HCT116 (cell line): ENCODE data around the gene SPIRE2. TPM values are rescaled to one million over a fixed set of nuclear protein-coding genes. Genes with fewer than 3 reads are reported as not detected.
A peak's percentile ranks its signal among the peaks of the same experiment; 100 is the strongest.
"Not testable (repeated sequence)": the region's sequence is repeated elsewhere in the genome, so short reads cannot be mapped to it uniquely, and the experiment has no call there.

ENCODE experiments used
- ATAC-seq: fragments of 200-7000 bp; cut with Tn5 transposase; 2 replicates; pipeline ENCODE4 v1.9.1; 2020; ENCODE audit warnings: mild to moderate bottlenecking, moderate library complexity
- BruUV-seq: library from RNA; stranded (reverse); fragments of 400-500 nt; replicated peaks from 2 replicates; lab custom pipeline; 2021; lab: Mats Ljungman, UMichigan
- CTCF ChIA-PET: fragments of 300-600 bp; sonication (Branson Sonifier 250); formaldehyde crosslinking; loops from one replicate; lab custom pipeline; 2021; ENCODE audit warnings: antibody characterized with exemption; lab: Charles Lee
- POLR2A ChIA-PET: fragments of 300-600, 350-600 bp; sonication (Branson Sonifier 250); formaldehyde crosslinking; loops from one replicate; lab custom pipeline; 2021; ENCODE audit warnings: antibody characterized with exemption; lab: Charles Lee
- RAD21 ChIA-PET, 2 experiments: fragments of 300-600 bp; sonication (Branson Sonifier 250); formaldehyde crosslinking; loops; one replicate each; lab custom pipeline; 2023; ENCODE audit warnings: low total read pairs in 2 of 2; ENCODE audit not compliant: uncharacterized antibody in 2 of 2, unreplicated experiment in 2 of 2, low non-redundant PET in 1 of 2; lab: Charles Lee
- DNase-seq: peaks from one replicate; pipeline ENCODE4 v3.0.0-alpha.2; 2010; ENCODE audit warnings: low read depth, low spot score
- H2AFZ ChIP-seq: fragments of 200-600 bp; shearing (Covaris generic), sonication (generic); 2 replicates; pipeline ENCODE4 v1.6.1; 2017; ENCODE audit warnings: low read depth, mixed run types, mixed read lengths, antibody characterized with exemption, low read length; ENCODE audit not compliant: poor library complexity, severe bottlenecking
- H3K27ac ChIP-seq: 2 replicates; pipeline ENCODE4 v1.5.1; 2012; ENCODE audit warnings: low read depth, low read length
- H3K27me3 ChIP-seq: fragments of 200-600 bp; sonication (generic); 2 replicates; pipeline ENCODE4 v1.6.1; 2016; ENCODE audit warnings: mixed run types, low read length, mixed read lengths; ENCODE audit not compliant: insufficient read depth
- H3K36me3 ChIP-seq, 2 experiments: fragments of 200-500 bp in 1 of 2; fragments of 200-600 bp in 1 of 2; sonication (Bioruptor generic) in 1 of 2; sonication (generic) in 1 of 2; 2 replicates each; pipeline versions ENCODE4 v1.5.1 to v1.6.1; 2014 to 2016; ENCODE audit warnings: low read length in 2 of 2, inconsistent platforms in 1 of 2, mixed read lengths in 1 of 2, mixed run types in 1 of 2; ENCODE audit not compliant: insufficient read depth in 2 of 2, control insufficient read depth in 1 of 2
- H3K4me1 ChIP-seq, 2 experiments: fragments of 200-600 bp in 1 of 2; sonication (generic) in 1 of 2; 2 replicates each; pipeline versions ENCODE4 v1.5.1 to v1.6.1; 2012 to 2017; ENCODE audit warnings: low read length in 2 of 2, inconsistent platforms in 1 of 2, mild to moderate bottlenecking in 1 of 2, mixed read lengths in 1 of 2, mixed run types in 1 of 2, moderate library complexity in 1 of 2; ENCODE audit not compliant: insufficient read depth in 2 of 2, control insufficient read depth in 1 of 2
- H3K4me2 ChIP-seq: fragments of 200-600 bp; sonication (generic); 2 replicates; pipeline ENCODE4 v1.6.1; 2017; ENCODE audit warnings: mixed run types, low read length, mixed read lengths
- H3K4me3 ChIP-seq, 2 experiments: fragments of 200-600 bp in 1 of 2; sonication (generic) in 1 of 2; replicated peaks in 1 of 2; 2 replicates each; pipeline ENCODE4 v1.5.1; 2011 to 2016; ENCODE audit warnings: low read length in 2 of 2, control low read depth in 1 of 2, low read depth in 1 of 2, mild to moderate bottlenecking in 1 of 2, mixed read lengths in 1 of 2, mixed run types in 1 of 2
- H3K79me2 ChIP-seq: fragments of 200-600 bp; sonication (generic); 2 replicates; pipeline ENCODE4 v1.6.1; 2017; ENCODE audit warnings: mild to moderate bottlenecking, mixed run types, low read length, moderate library complexity, mixed read lengths; ENCODE audit not compliant: insufficient read depth
- H3K9ac ChIP-seq: fragments of 200-600 bp; sonication (generic); 2 replicates; pipeline ENCODE4 v1.6.1; 2016; ENCODE audit warnings: low read length, mixed read lengths
- H3K9me2 ChIP-seq: fragments of 200-600 bp; sonication (generic), shearing (Covaris generic); 2 replicates; pipeline ENCODE4 v1.6.1; 2017; ENCODE audit warnings: mixed run types, mild to moderate bottlenecking, moderate library complexity; ENCODE audit not compliant: insufficient read depth
- H3K9me3 ChIP-seq, 2 experiments: fragments of 200-500 bp in 1 of 2; fragments of 200-600 bp in 1 of 2; sonication (Bioruptor generic) in 1 of 2; sonication (generic) in 1 of 2; 2 replicates each; pipeline ENCODE4 v1.6.1; 2014 to 2017; ENCODE audit warnings: low read length in 2 of 2, mixed read lengths in 2 of 2, inconsistent platforms in 1 of 2, low read depth in 1 of 2, mild to moderate bottlenecking in 1 of 2, mixed run types in 1 of 2, moderate library complexity in 1 of 2; ENCODE audit not compliant: control insufficient read depth in 1 of 2, insufficient read depth in 1 of 2
- H4K20me1 ChIP-seq: fragments of 200-600 bp; sonication (generic), shearing (Covaris generic); 2 replicates; pipeline ENCODE4 v1.6.1; 2017; ENCODE audit warnings: mixed run types, mild to moderate bottlenecking, moderate library complexity; ENCODE audit not compliant: insufficient read depth
- CBX3 ChIP-seq: IDR thresholded peaks from 2 replicates; pipeline ENCODE4 v1.6.1; 2012; ENCODE audit warnings: low read depth
- POLR2AphosphoS5 ChIP-seq: IDR thresholded peaks from 2 replicates; pipeline ENCODE4 v1.6.1; 2011; ENCODE audit warnings: mild to moderate bottlenecking, low read depth, low read length, moderate library complexity
- RAD21 ChIP-seq: IDR thresholded peaks from 2 replicates; pipeline ENCODE4 v1.6.1; 2012; ENCODE audit warnings: low read depth, mild to moderate bottlenecking
- ZFX ChIP-seq: fragments of 450-650 bp; IDR thresholded peaks from 2 replicates; pipeline ENCODE4 v1.6.1; 2017
- ZNF274 ChIP-seq: fragments of 200-500 bp; sonication (Bioruptor generic); IDR thresholded peaks from 2 replicates; pipeline ENCODE4 v1.6.1; 2014; ENCODE audit warnings: mild to moderate bottlenecking, low read depth, low read length, inconsistent platforms
- intact Hi-C: fragments of 100-400 bp; cut with micrococcal nuclease; formaldehyde crosslinking; loops from 2 replicates; pipeline ENCODE4 v1.10.0; 2022
- total RNA-seq: library from RNA; stranded (reverse); gene quantifications from one replicate; pipeline ENCODE4 v1.2.1, GENCODE V29; 2021; ENCODE audit not compliant: unreplicated experiment
- TF ChIP-seq, protein P1 (sequence below): IDR thresholded peaks from 2 replicates; pipeline ENCODE4 v1.6.1; 2012; ENCODE audit warnings: low read depth

The SPIRE2 gene
- total RNA-seq, 1 experiment from 2014 or later, result 21.2 TPM

DNA sequence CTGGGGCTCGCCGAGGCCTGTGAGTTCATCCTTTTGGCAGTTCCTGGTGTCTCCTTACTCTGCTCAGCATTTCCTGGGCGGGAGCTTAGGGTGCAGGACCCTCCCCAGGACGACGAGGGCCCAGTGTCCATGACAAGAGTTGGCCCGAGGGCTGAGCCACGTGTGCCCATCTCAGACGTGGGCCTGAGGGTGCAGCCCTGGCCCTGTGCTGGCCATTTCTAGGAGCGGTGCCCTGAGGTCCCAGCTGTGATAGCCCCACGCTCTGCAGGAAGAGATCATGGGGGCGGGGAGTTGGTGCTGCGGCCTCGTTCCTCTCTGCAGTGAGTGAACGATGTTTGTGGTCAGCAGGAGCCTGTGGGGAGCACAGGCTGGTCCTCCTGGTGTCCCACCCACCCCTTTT lies 84.4 kb downstream of the SPIRE2 start (continued):
- TF ChIP-seq, protein P1, sequence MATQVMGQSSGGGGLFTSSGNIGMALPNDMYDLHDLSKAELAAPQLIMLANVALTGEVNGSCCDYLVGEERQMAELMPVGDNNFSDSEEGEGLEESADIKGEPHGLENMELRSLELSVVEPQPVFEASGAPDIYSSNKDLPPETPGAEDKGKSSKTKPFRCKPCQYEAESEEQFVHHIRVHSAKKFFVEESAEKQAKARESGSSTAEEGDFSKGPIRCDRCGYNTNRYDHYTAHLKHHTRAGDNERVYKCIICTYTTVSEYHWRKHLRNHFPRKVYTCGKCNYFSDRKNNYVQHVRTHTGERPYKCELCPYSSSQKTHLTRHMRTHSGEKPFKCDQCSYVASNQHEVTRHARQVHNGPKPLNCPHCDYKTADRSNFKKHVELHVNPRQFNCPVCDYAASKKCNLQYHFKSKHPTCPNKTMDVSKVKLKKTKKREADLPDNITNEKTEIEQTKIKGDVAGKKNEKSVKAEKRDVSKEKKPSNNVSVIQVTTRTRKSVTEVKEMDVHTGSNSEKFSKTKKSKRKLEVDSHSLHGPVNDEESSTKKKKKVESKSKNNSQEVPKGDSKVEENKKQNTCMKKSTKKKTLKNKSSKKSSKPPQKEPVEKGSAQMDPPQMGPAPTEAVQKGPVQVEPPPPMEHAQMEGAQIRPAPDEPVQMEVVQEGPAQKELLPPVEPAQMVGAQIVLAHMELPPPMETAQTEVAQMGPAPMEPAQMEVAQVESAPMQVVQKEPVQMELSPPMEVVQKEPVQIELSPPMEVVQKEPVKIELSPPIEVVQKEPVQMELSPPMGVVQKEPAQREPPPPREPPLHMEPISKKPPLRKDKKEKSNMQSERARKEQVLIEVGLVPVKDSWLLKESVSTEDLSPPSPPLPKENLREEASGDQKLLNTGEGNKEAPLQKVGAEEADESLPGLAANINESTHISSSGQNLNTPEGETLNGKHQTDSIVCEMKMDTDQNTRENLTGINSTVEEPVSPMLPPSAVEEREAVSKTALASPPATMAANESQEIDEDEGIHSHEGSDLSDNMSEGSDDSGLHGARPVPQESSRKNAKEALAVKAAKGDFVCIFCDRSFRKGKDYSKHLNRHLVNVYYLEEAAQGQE, result no peak
- TF ChIP-seq CBX3 (no peak), ZFX (no peak)

DNA sequence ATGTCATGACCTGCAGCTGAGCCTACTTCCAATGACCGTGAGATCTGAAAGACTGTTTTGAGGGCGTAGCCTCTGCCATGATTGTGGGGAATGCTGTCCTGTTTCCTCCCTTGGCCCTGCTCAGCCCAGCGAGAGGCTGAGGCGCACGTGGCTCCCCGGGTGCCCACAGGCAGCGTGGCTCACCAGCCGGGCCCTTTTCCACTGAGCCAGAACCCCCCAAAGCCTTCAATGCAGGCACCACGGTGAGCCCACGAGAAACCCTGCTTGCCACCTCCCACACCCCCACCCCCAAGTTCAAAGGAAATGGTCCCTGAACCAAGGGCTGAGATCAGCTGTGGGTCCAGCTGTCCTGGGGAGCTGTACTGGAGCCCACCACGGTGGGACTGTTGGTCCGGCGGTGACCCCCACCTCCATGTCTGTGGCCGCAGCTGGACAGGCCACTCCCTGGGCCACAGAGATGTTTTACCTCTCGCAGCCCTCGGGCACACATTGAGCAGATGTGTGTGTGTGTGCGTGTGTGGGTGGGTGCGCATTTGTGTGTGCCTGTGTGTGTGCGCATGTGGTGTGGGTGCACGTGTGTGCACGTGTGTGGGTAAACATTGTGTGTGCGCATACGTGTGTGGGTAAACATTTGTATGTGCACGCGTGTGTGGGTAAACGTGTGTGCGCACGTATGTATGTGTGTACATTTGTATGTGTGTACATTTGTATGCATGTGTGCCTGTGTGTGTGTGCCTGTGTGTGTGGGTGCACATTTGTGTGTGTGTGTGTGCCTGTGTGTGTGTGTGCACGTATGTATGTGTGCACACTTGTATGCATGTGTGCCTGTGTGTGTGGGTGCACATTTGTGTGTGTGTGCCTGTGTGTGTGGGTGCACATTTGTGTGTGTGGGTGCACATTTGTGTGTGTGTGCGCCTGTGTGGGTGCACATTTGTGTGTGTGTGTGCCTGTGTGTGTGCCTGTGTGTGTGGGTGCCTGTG lies 85.4 kb downstream of the SPIRE2 start:
- no peak for TF ChIP-seq ZNF274
- no peak for TF ChIP-seq RAD21
- TF ChIP-seq POLR2AphosphoS5, result no peak
- no peak for ATAC-seq
- H3K9ac ChIP-seq, result no peak overlapping the region
- H4K20me1 ChIP-seq, result no peaks in the 10 kb centered on the region
- no peak overlapping the region for H3K4me2 ChIP-seq
- DNase-seq, result no peak
- no peaks in the 10 kb centered on the region for H3K9me2 ChIP-seq
- no peak overlapping the region for H2AFZ ChIP-seq
- H3K79me2 ChIP-seq, result no peaks in the 10 kb centered on the region
- ChIA-PET RAD21 (no interaction called here), POLR2A (interaction anchor here (1.4 kb wide), 1 partner anchor 9 kb away, joined by 4 read pairs; the partner anchor contains the start of gene TUBB3), CTCF (no interaction called here)
- H3K4me3 ChIP-seq, result no peak overlapping the region
- peaks cover 28 to 40% of the 10 kb centered on the region in 2 experiments for H3K4me1 ChIP-seq
- intact Hi-C loops, result no loop called here
- no peaks in the 10 kb centered on the region for H3K9me3 ChIP-seq
- H3K27ac ChIP-seq, result peak overlapping the region; percentile 17; the same call in 1 of the 2 replicates
- no peaks in the 10 kb centered on the region for H3K27me3 ChIP-seq
- no TSS peak for BruUV-seq
- H3K36me3 ChIP-seq, result peaks cover 4 to 15% of the 10 kb centered on the region in 2 experiments; a peak in 3 of 4 replicates

DNA sequence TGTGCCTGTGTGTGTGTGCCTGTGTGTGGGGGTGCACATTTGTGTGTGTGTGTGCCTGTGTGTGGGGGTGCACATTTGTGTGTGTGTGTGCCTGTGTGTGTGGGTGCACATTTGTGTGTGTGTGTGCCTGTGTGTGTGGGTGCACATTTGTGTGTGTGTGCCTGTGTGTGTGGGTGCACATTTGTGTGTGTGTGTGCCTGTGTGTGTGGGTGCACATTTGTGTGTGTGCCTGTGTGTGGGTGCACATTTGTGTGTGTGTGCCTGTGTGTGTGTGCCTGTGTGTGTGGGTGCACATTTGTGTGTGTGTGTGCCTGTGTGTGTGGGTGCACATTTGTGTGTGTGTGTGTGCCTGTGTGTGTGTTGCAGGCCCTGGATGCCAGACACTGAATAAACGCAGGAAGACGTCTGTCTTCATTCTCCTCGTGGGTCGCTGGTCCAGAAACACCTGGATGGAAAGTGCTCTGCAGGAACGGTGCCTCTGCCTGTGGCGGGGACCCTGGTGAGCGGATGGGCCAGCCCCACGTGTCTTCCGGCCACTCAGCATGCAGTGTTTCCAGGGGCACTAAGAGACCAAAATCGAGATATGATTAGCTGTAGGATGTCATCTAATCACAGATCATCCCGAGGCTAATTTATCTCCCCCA lies 86.5 kb downstream of the SPIRE2 start:
- H3K27ac ChIP-seq, H3K9ac ChIP-seq, H3K79me2 ChIP-seq, intact Hi-C loops, H2AFZ ChIP-seq, ATAC-seq, CTCF ChIA-PET, BruUV-seq, DNase-seq, RAD21 ChIA-PET, POLR2A ChIA-PET, H3K27me3 ChIP-seq, H3K4me3 ChIP-seq, H3K4me2 ChIP-seq, H4K20me1 ChIP-seq, H3K9me3 ChIP-seq, H3K9me2 ChIP-seq: not testable (repeated sequence)
- peaks cover 37 to 48% of the 10 kb centered on the region in 2 experiments for H3K4me1 ChIP-seq
- H3K36me3 ChIP-seq, result peaks cover 2 to 15% of the 10 kb centered on the region in 2 experiments; a peak in 3 of 4 replicates
